SH-SY5Y (cell line): Measurements from ENCODE around the gene CITED1.

ENCODE experiments used
- GATA2 ChIP-seq: IDR thresholded peaks from 2 replicates; pipeline ENCODE4 v1.6.1; 2011; ENCODE audit warnings: mild to moderate bottlenecking, low read depth, low read length
- GATA3 ChIP-seq: IDR thresholded peaks from 2 replicates; pipeline ENCODE4 v1.6.1; 2011; ENCODE audit warnings: low read depth, mild to moderate bottlenecking, low read length, moderate library complexity

GRCh38 chrX:72346302-72346949 is 40.7 kb upstream of the CITED1 start:
- TF ChIP-seq GATA2 (no peak), GATA3 (no peak)
